Esophagus squamous epithelium (tissue), 5 donors: ENCODE results near the gene PORCN. TPM values are rescaled to one million over a fixed set of nuclear protein-coding genes. Genes with fewer than 3 reads are reported as not detected.

Experiments
- DNase-seq: peaks from one replicate; lab custom pipeline; 2025; lab: John Stamatoyannopoulos, UW
- H3K27ac ChIP-seq, 4 donors: fragments of 200-600 bp; sonication (generic); one replicate each; pipeline ENCODE4 v1.5.1; 2016 to 2019; ENCODE audit warnings: mild to moderate bottlenecking in 1 of 4
- H3K27me3 ChIP-seq, 4 donors: fragments of 200-600 bp; sonication (generic); 1 replicate in 3 of 4; 2 replicates in 1 of 4; pipeline versions ENCODE4 v1.5.1 to v1.6.0; 2017 to 2021; ENCODE audit warnings: antibody characterized with exemption in 1 of 4
- H3K36me3 ChIP-seq, 3 donors: fragments of 200-600 bp; sonication (generic); one replicate each; pipeline ENCODE4 v1.5.1; 2016 to 2019
- H3K4me1 ChIP-seq, 3 donors: fragments of 200-600 bp; sonication (generic); one replicate each; pipeline ENCODE4 v1.5.1; 2017 to 2019
- H3K4me3 ChIP-seq, 4 donors: fragments of 200-600 bp; sonication (generic); 1 replicate in 3 of 4; 2 replicates in 1 of 4; pipeline ENCODE4 v1.5.1; 2016 to 2019; ENCODE audit warnings: mild to moderate bottlenecking in 2 of 4, moderate library complexity in 1 of 4
- H3K9me3 ChIP-seq, 3 donors: fragments of 200-600 bp; sonication (generic); one replicate each; pipeline ENCODE4 v1.5.1; 2016 to 2019
- CTCF ChIP-seq, 6 experiments: fragments of 450-650 bp in 4 of 6; fragments of 200-600 bp in 2 of 6; sonication (generic) in 2 of 6; IDR thresholded peaks; one replicate each; pipeline ENCODE4 v1.5.1; 2016 to 2019; ENCODE audit warnings: antibody characterized with exemption in 6 of 6, mild to moderate bottlenecking in 4 of 6, moderate library complexity in 4 of 6
- POLR2A ChIP-seq, 4 donors: fragments of 450-650 bp; IDR thresholded peaks; one replicate each; pipeline ENCODE4 v1.6.1; 2017; ENCODE audit warnings: antibody characterized with exemption in 4 of 4, mild to moderate bottlenecking in 4 of 4, moderate library complexity in 3 of 4
- WGBS, 2 donors: methylation state at CpG; one replicate each; pipeline ENCODE4 v1.1.5; 2018; 5-methylcytosine and 5-hydroxymethylcytosine counted together
- intact Hi-C: fragments of 100-400 bp; cut with DNase I; formaldehyde crosslinking; loops from one replicate; pipeline ENCODE4 v1.15.0; 2022
- total RNA-seq, 4 donors: library from RNA; depleted of rRNA; stranded (reverse); fragments of >200 nt; gene quantifications; one replicate each; pipeline ENCODE4 v1.1.0, GENCODE V29; 2016
- donor health status: DM: yes; HTN: yes; CAD: no.

The PORCN gene
- 10 to 100 TPM; 11.2 to 25.8 (median 17.6) TPM for total RNA-seq

- TF ChIP-seq POLR2A (IDR thresholded peaks at IDR 0.05) (peak in 2 of 4 donors; percentile 42 to 67), CTCF (IDR thresholded peaks at IDR 0.05) (no peak)
- 20% methylated on average over 25 of the region's 65 CpGs; no CpG with 5 or more reads in 1 of the 2 donors for WGBS, 2 donors
- Histone ChIP-seq H3K27me3 (no peaks in the 10 kb centered on the region), H3K4me1 (peaks cover 0 to 17% (median 4%) of the 10 kb centered on the region in 3 donors), H3K4me3 (peak within 1 kb of the TSS; percentile 56 to 82 (median 66)), H3K36me3 (peaks cover 0 to 10% (median 0%) of the 10 kb centered on the region in 3 donors), H3K9me3 (no peaks in the 10 kb centered on the region), H3K27ac (peak within 1 kb of the TSS; percentile 79 to 89 (median 86))
- peak; percentile 29 for DNase-seq
- intact Hi-C loops = no loop called here
Observed at GRCh38 chrX:48508400-48509244, at the start of gene PORCN. PORCN (plus strand) TSS chrX:48508992; CDS start chrX:48509821, 829 bp downstream.

- no peaks in the 10 kb centered on the region for H3K9me3 ChIP-seq
- intact Hi-C loops = no loop called here
- H3K4me3 ChIP-seq = no peak overlapping the region
- no peaks in the 10 kb centered on the region for H3K27me3 ChIP-seq
- no peak overlapping the region for H3K27ac ChIP-seq
- TF ChIP-seq CTCF (IDR thresholded peaks at IDR 0.05) = no peak
- TF ChIP-seq POLR2A (IDR thresholded peaks at IDR 0.05) = no peak
- H3K36me3 ChIP-seq = no peaks in the 10 kb centered on the region
- 79 to 96% methylated on average over 4 to 5 of the region's 6 CpGs for WGBS, 2 donors
- peaks cover 0 to 7% (median 0%) of the 10 kb centered on the region in 3 donors for H3K4me1 ChIP-seq
- DNase-seq = no peak
Observed at GRCh38 chrX:48459483-48459882, 49.3 kb upstream of the PORCN start.

- WGBS, 2 donors = 87 to 90% methylated on average over 3 of the region's 3 CpGs
- H3K27ac ChIP-seq = no peak overlapping the region
- no peak for DNase-seq
- no peaks in the 10 kb centered on the region for H3K27me3 ChIP-seq
- peaks cover 0 to 7% (median 0%) of the 10 kb centered on the region in 3 donors for H3K4me1 ChIP-seq
- intact Hi-C loops = no loop called here
- H3K4me3 ChIP-seq = no peak overlapping the region
- TF ChIP-seq CTCF (IDR thresholded peaks at IDR 0.05) (no peak), POLR2A (IDR thresholded peaks at IDR 0.05) (no peak)
- no peaks in the 10 kb centered on the region for H3K9me3 ChIP-seq
- H3K36me3 ChIP-seq = no peaks in the 10 kb centered on the region
Observed at GRCh38 chrX:48460031-48460430, 48.8 kb upstream of the PORCN start.

- WGBS, 2 donors = 94 to 96% methylated on average over 8 to 9 of the region's 11 CpGs
- Histone ChIP-seq H3K27me3 (no peaks in the 10 kb centered on the region), H3K9me3 (no peaks in the 10 kb centered on the region), H3K4me1 (peaks cover 0 to 7% (median 0%) of the 10 kb centered on the region in 3 donors), H3K36me3 (no peaks in the 10 kb centered on the region), H3K4me3 (no peak overlapping the region), H3K27ac (no peak overlapping the region)
- TF ChIP-seq CTCF (IDR thresholded peaks at IDR 0.05) (no peak), POLR2A (IDR thresholded peaks at IDR 0.05) (no peak)
- no peak for DNase-seq
- intact Hi-C loops = no loop called here
Observed at GRCh38 chrX:48460606-48461005, 48.2 kb upstream of the PORCN start.

- WGBS, 2 donors = 100% methylated on average over 2 of the region's 6 CpGs; no CpG with 5 or more reads in 1 of the 2 donors
- intact Hi-C loops = no loop called here
- Histone ChIP-seq H3K27me3 (no peaks in the 10 kb centered on the region), H3K27ac (no peak overlapping the region), H3K9me3 (no peaks in the 10 kb centered on the region), H3K36me3 (no peaks in the 10 kb centered on the region), H3K4me3 (no peak overlapping the region), H3K4me1 (peaks cover 0 to 8% (median 0%) of the 10 kb centered on the region in 3 donors)
- TF ChIP-seq CTCF (IDR thresholded peaks at IDR 0.05) (no peak), POLR2A (IDR thresholded peaks at IDR 0.05) (no peak)
- no peak for DNase-seq
Observed at GRCh38 chrX:48461830-48462229, 47.0 kb upstream of the PORCN start.
